WERI-Rb-1 (cell line): Measurements from ENCODE around the gene NR1D2.
"Not testable (repeated sequence)": the region's sequence is repeated elsewhere in the genome, so short reads cannot be mapped to it uniquely, and the experiment has no call there.

ENCODE experiments used
- DNase-seq: peaks from one replicate; pipeline ENCODE4 v3.0.0-alpha.2; 2020
- H3K27ac ChIP-seq: fragments of 250-450 bp; sonication (Bioruptor Pico); 2 replicates; pipeline ENCODE4 v1.5.1; 2020; ENCODE audit warnings: mild to moderate bottlenecking, moderate library complexity
- H3K27me3 ChIP-seq: fragments of 250-450 bp; sonication (Bioruptor Pico); 2 replicates; pipeline ENCODE4 v1.5.1; 2021; ENCODE audit warnings: mild to moderate bottlenecking, low read depth, moderate library complexity; ENCODE audit not compliant: insufficient read depth, severe bottlenecking
- H3K36me3 ChIP-seq: fragments of 250-450 bp; sonication (Bioruptor Pico); 2 replicates; pipeline ENCODE4 v1.5.1; 2020; ENCODE audit warnings: mild to moderate bottlenecking, moderate library complexity
- H3K4me3 ChIP-seq: 2 replicates; pipeline ENCODE4 v1.5.1; 2011; ENCODE audit warnings: low read depth, mild to moderate bottlenecking, control low read depth, low read length
- H3K9me3 ChIP-seq: fragments of 250-450 bp; sonication (Bioruptor Pico); 2 replicates; pipeline ENCODE4 v1.5.1; 2021; ENCODE audit warnings: mild to moderate bottlenecking, moderate library complexity; ENCODE audit not compliant: severe bottlenecking
- CTCF ChIP-seq: IDR thresholded peaks from 2 replicates; pipeline ENCODE4 v1.5.1; 2011; ENCODE audit warnings: low read depth, mild to moderate bottlenecking, control low read depth, inconsistent platforms, low read length

NR1D2 gene

GRCh38 chr3:24019585-24019984 lies 74.5 kb downstream of the NR1D2 start:
- Histone ChIP-seq H3K4me3 (no peak overlapping the region), H3K27ac (no peak overlapping the region), H3K36me3 (no peaks in the 10 kb centered on the region), H3K9me3 (no peaks in the 10 kb centered on the region), H3K27me3 (no peaks in the 10 kb centered on the region)
- DNase-seq = no peak
- TF ChIP-seq CTCF = no peak

- DNase-seq = no peak
- Histone ChIP-seq H3K27ac (no peak overlapping the region), H3K4me3 (no peak overlapping the region), H3K27me3 (no peaks in the 10 kb centered on the region), H3K36me3 (no peaks in the 10 kb centered on the region), H3K9me3 (no peaks in the 10 kb centered on the region)
- TF ChIP-seq CTCF = no peak
Observed at GRCh38 chr3:24020036-24020691, 75.1 kb downstream of the NR1D2 start.

GRCh38 chr3:24023197-24023596 lies 78.1 kb downstream of the NR1D2 start:
- no peaks in the 10 kb centered on the region for H3K27me3 ChIP-seq
- no peak overlapping the region for H3K4me3 ChIP-seq
- DNase-seq = no peak
- H3K9me3 ChIP-seq = no peaks in the 10 kb centered on the region
- H3K36me3 ChIP-seq = no peaks in the 10 kb centered on the region
- TF ChIP-seq CTCF = no peak
- no peak overlapping the region for H3K27ac ChIP-seq

- no peak overlapping the region for H3K4me3 ChIP-seq
- H3K36me3 ChIP-seq = no peaks in the 10 kb centered on the region
- no peak overlapping the region for H3K27ac ChIP-seq
- TF ChIP-seq CTCF = no peak
- no peaks in the 10 kb centered on the region for H3K9me3 ChIP-seq
- H3K27me3 ChIP-seq = no peaks in the 10 kb centered on the region
- no peak for DNase-seq
Observed at GRCh38 chr3:24025805-24026204, 80.7 kb downstream of the NR1D2 start.

GRCh38 chr3:24026665-24027064 lies 81.6 kb downstream of the NR1D2 start:
- not testable (repeated sequence) for H3K27me3 ChIP-seq, H3K9me3 ChIP-seq, H3K4me3 ChIP-seq, H3K27ac ChIP-seq, H3K36me3 ChIP-seq, DNase-seq

GRCh38 chr3:24027946-24028345 lies 82.9 kb downstream of the NR1D2 start:
- no peak for DNase-seq
- TF ChIP-seq CTCF = no peak
- Histone ChIP-seq H3K9me3 (no peaks in the 10 kb centered on the region), H3K27ac (no peak overlapping the region), H3K4me3 (no peak overlapping the region), H3K27me3 (no peaks in the 10 kb centered on the region), H3K36me3 (no peaks in the 10 kb centered on the region)
